Stimulated activated CD8-positive, alpha-beta memory T cell treated with anti-CD3 and anti-CD28 coated beads, Interleukin-15, amount 100 ng/mL, for 48 hours (primary cell): Measurements from ENCODE around the gene CELF1.

ENCODE experiments used
- DNase-seq, 2 donors: peaks; one replicate each; pipeline ENCODE4 v3.0.0-alpha.2; 2020; ENCODE audit warnings: low read depth in 2 of 2

CELF1 gene

DNA sequence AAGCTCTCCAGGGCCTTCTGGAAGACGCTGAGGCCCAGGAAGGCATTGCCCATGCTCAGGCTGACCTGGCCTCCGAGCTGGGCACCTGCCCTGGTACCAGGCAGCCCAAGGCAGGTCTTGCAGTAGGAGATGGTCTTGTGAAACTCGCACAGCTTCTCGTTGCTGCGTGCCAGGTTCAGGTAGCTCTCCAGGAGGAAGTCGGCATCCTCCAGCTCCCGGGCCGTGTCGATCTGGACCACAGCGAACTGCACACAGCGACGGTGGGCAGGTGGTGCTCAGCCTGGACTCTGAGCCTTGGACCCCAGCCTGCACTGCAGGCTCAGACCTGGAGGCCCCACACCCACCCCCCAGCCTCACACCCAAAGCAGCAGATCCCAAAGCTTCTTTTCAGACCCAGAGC is 105.0 kb downstream of the CELF1 start:
- DNase-seq: no peak

DNA sequence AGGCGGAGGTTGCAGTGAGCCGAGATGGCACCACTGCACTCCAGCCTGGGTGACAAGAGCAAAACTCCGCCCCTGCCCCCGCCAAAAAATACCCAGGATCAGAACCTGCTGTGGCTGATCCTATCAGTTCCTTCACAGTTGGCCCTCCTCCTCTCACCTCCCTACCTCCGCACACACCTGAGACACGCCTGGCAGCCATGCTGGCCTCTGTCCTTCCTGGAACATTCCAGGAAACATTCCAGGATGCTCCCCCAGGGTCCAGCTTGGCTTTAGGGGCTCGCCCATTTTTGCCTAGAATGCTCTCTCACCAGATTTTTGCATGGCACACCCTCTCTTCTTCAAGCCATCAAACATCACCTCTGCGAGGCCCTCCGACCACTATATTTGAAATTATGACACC is 106.1 kb downstream of the CELF1 start:
- no peak for DNase-seq

DNA sequence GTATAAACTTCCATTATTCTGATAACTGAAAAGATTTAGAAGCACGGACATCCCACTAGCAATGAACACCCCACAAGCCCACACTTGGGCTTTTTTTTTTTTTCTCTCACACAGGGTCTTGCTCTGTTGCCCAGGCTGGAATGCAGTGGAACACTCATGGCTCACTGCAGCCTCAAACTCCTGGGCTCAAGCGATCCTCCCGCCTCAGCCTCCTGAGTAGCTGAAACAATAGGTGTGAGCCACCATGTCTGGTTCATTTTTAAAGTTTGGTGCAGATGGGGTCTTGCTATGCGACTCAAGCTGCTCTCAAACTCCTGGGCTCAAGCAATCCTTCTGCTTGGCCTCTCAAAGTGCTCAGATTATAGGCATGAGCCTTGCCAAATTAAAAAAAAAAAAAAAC is 107.1 kb downstream of the CELF1 start:
- DNase-seq: no peak

DNA sequence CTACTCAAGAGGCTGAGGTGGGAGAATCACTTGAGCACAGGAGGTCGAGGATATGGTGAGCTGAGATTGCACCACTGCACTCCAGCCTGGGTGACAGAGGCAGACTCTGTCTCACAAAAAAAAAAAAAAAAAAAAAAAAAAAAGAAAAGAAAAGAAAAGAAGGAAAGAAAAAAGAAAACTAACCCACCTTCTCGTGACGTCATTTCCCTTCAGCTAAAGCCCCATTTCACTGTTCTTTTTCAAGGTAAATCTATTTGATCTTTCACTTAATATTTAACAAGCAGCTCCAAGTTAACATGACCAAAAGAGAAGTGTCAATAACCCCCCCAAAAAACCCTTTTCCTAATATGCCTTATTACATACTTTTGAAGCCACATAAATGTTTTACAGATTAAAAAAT is 109.1 kb downstream of the CELF1 start:
- no peak for DNase-seq

DNA sequence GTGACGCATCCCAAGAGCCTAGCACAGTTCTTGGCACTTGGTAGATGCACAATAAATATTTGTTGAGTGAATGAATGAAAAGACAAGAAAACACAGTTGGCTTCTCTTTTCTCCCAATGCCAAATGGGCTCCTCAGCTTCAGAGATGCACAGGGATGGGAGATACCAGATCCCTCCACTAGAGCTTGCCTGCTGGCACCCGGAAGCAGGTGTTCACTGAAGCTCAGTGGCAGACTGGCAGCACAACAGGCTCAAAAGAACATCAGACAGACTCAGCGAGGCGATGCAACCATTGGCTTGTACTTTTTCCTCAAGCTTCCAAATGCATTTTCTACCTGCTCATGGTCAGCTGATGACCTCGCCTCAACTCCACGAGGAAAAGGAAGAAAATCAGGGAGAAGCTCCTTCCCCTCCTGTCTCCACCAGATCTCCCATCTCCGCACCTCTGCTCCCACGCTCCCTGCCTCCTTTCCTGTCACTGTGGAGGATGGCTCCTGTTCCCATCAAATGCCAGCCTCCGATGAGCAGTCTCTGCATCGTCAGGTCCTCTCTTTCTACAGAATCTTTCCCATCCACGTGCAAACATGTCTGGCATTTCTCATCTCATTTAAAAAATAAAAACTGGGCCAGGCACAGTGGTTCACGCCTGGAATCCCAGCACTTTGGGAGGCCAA is 109.8 kb downstream of the CELF1 start:
- no peak for DNase-seq

DNA sequence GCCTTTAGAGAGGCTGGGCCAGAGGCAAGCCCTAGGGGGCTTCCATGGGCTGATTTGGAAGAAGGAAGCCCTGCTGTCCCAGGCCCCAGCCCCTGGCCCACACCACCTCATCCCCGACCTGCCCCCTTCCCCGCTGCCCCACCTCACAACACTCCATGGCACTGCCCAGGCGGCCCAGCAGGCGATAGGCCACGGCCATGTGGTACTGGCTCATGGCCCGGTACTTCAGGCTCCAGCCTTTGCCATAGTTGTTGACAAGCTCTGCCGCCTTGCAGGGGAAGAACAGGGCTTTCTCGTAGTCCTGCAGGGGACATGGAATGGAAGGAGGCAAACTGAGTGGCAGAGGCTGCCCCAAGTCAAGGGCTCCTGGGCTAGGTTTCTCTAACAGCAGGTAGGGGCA is 110.4 kb downstream of the CELF1 start:
- DNase-seq: no peak

DNA sequence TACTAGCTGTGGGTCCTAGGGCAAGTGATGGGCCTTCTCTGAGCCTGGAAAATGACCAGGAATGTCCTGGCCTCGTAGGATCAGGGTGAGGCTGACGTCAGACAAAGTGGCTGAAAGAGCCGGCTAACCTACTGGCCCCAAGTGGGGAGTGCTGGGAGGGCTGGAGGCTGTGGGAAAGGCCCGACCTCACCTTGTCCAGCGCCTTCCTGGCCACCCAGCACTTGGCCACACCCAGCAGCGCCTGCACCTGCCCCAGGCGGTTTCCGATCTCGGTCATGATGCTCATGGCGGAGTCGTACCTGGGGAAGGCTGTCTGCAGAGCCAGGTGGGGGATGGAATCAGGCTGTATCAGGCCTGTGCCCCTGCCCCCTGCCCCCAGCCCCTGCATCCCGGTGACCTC is 111.5 kb downstream of the CELF1 start:
- no peak for DNase-seq

DNA sequence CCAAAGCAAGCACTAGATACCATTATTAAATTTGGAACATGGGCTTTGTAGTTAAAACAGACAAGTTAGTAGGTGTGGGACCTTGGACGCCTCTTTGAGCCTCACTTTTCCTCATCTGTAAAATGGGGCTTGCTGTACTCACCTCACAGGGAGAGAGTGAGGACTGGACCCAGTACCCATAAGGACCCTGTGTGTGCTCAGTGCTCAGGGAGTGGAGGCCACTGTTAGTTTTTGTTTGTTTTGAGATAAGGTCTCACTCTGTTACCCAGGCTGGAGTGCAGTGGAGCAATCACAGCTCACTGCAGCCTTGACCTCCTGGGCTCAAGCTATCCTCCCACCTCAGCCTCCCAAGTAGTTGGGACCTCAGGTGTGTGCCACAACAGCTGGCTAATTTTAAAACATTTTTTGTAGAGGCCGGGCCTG is 112.9 kb downstream of the CELF1 start:
- DNase-seq: no peak

DNA sequence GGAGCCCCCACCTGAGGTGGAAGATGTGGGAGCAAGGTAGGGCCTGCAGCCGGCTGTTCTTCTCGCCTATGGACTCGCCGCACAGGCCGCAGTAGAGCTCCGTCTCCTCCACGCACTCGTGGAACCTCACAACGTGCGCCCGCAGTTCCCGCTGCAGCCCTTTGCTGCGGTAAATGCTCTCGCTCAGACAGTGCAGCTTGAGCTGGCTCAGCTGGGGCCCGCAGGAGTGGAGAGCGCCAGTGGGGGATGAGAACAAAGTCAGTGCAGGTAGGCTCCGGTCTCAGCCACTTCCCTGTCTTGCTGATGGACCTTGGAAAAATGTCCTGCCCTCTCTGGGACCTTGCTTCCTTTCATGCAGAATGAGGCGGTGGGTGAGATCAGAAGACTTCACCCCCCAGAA is 114.2 kb downstream of the CELF1 start:
- no peak for DNase-seq

DNA sequence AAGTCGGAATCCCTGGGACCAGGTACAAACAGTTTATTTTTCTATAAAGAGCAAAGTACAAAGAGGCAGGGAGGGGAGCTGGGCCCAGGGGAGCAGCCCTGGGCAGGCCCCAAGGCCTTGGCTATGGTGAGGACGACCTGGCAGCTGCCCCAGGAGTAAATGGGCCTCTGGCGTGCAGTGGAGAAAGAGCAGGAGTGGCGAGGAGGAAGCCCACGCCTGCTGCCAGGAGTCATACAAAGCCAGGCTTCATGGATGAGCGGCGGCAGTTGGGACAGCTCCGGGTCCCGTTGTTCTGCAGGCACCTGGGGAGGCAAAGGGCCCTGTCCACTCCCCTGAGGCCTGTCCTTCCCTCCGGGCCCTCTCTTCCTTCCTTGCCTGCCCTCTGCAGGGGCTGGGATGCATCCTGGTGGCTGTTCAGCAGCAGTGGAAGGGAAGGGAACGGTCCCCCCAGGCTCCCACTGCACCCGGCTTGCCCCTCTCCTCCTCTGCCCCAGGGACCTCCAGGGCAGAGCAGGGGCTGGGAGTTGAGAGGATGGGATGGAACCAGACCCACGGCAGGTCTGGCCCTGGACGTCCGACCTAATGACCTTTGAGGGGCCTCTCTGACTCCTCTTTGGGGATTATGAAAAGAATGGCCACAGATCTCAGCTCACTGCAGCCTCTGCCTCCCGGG is 115.0 kb downstream of the CELF1 start:
- DNase-seq: no peak

DNA sequence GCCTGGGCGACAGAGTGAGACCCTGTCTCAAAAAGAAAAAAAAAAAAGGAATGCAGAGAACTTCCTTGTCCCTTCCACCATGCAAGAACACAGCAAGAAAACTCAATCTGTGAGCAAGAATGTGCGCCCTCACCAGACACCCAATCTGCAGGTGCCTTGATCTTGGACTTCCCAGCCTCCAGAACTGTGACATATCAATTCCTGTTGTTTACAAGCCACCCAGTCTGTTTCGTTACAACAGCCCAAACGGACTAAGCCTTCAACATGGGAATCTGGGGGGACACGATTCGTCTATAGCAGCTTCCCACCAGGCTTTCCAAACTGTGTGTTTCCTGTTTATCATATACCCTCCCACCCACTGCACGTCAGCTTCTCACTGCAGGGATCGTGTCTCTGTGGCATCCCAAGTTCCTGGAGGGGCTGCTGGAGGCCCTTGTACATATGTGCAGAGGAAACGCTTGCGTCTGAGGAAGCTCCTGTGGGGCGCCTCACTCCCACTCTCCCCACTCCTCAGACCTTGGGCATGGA is 115.7 kb downstream of the CELF1 start:
- no peak for DNase-seq

DNA sequence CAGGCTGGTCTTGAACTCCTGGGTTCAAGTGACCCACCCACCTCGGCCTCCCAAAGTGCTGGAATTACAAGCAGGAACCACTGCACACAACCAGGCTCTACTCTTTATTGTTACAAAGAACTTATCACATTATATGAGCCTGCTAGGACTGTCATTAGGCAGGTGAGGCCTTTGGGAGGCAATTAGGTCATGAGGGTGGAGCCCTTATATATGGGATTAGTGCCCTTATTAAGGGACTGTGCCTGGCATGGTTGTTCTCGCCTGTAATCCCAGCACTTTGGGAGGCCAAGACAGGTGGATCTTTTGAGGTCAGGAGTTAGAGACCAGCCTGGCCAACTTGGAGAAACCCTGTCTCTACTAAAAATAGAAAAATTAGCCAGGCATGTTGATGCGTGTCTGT is 116.2 kb downstream of the CELF1 start:
- no peak for DNase-seq

DNA sequence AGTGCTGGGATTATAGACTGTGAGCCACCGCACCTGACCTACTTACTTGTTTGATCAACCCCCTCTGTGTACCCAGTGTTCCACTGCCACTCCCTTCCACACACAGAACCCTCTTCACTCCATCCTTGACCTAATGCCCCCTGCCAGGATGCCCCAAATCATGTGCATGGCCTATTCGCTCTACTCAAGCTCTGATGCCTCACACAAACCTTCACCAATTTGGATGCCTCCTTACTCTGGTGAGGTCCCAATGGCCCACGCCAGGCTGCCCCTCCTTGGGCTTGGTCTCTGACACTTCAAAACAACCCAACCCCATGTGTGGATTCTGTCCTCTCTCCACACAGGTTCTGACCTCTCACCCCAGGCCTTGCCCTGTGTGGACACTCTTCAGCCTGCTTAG is 117.2 kb downstream of the CELF1 start:
- DNase-seq: no peak

DNA sequence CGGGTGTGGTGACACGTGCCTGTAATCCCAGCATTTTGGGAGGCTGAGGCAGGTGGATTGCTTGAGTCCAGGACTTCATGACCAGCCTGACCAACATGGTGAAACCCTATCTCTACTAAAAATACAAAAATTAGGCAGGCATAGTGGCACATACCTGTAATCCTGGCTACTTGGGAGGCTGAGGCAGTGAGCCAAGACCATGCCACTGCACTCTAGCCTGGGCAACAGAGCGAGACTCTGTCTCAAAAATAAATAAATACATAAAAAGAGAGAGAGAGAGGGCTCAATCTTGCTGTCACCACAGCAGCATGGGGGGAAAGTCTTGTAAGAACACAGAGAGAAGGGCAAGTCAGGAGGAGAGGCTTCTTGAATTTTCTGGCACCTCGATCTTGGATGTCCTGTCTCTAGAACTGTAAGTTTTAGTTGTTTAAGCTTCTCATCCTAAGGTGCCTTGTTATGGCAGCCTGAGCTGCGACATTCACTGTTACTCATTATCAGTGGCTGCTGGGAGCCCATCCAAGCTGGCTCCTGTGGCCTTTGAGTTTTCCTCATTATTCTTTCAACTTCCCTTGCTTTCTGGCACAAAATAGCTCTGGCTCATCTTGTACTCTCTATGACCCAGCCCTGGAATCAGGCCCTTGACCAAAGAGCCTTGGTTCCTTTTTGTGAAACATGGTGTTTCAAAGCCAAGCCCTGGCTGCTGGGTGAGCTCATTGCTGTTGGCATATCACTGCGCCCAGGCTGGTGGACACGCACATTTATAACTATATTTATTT is 118.7 kb downstream of the CELF1 start:
- no peak for DNase-seq

DNA sequence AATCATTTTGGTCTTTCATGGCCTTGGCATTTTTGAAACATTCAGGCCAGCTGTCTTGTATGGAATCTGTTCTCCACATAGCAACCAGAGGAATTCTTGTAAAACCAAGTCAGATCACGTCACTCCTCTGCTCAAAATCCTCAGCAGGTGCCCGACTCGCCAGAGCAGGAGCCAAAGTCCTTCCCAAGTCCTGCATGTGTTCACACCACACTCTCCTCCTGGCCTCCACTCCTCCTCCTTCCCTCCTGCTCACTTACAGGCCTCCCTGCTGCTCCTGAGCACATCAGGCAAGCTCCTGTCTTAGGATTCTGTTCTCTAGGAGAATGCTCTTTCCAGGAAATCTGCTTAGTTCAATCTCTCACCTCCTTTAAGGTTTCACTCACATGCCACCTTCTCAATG is 119.8 kb downstream of the CELF1 start:
- no peak for DNase-seq

DNA sequence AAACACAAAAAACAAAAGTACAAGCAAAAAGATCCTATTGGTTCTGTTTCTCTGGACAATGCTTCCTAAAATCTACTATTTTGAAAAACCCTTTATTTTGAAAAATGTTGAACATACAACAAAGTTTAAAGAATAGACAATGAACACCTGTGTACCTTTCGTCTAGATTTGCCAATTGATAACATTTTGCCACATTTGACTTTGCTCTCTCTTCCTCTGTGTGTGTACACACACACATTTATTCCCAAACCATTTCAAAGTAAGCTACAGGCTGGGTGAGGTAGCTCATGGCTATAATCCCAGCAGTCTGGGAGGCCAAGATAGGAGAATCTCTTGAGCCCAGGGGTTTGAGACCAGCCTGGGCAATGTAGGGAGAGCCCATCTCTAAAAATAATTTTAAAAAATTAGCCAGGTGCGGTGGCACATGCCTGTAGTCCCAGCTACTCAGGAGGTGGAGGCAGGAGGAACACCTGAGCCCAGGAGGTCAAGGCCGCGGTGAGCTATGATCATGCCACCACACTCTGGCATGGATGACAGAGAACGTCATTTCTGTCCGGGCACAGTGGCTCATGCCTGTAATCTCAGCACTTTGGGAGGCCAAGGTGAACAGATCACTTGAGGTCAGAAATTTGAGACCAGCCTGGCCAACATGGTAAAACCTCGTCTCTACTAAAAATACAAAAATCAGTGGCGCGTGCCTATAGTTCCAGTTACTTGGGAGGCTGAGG is 121.4 kb downstream of the CELF1 start:
- no peak for DNase-seq

DNA sequence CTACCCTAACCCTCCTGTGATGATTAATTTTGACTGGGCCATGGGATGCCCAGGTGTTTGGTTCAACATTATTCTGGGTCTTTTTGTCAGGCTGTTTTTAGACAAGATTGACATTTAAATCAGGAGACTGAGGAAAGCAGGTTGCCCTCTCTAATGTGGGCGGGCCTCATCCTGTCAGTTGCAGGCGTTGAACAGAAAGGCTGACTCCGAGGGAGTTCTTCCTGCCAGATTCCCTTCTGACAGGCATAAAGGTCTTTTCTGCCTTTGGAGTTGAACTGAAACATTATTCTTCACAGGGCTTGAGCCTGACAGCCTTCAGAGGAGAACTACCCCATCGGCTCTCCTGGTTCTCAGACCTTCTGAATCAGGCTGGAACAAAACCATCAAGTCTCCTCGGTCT is 122.4 kb downstream of the CELF1 start:
- no peak for DNase-seq

DNA sequence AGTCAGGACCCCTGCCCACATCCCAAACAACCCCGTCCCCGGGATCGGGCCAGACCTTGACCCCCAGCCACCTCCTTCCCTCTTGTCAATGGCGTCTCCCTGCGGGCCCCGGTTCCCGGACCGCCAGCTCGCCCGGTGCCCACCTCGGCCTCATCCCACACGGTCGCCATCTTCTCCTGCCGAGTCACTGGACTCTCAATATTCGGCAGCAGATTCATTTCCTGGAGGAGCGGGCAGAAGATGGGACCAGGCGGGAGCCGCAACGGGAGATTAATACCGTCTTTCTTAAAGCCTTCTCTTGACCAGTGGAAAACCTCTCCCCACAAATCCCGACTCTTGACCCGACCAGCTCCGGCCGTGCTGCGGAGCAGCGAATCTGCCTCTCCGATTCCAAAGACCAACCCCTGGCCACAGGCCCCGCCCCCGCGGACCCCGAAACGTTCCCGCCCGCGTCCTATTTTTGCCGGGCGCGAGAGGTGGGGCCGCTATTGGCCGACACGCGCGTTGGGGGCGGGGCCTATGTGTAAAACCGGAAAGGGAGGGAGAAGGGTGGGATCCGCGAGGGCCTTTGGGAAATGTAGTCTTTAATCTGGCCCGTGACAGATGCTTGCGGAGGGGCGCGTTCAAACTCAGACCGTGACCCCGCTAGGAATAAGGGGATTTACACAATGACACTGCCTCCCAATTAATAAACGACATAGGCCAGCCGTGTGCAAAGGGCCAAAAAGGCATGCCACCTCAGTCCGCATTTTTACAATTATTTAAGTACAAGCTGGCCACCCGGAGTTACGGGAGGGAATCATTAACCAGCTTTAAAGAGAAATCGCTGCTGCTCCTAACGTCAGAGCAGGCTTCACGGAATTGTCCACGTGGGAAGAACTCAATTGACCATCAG is 126.6 kb downstream of the CELF1 start, which contains the start of gene PSMC3:
TSS of gene PSMC3 (minus strand) at position 378 of the 895 bp plus-strand sequence. CDS start at position 218, 160 bp downstream.
- DNase-seq: peak; percentile 97 to 98

DNA sequence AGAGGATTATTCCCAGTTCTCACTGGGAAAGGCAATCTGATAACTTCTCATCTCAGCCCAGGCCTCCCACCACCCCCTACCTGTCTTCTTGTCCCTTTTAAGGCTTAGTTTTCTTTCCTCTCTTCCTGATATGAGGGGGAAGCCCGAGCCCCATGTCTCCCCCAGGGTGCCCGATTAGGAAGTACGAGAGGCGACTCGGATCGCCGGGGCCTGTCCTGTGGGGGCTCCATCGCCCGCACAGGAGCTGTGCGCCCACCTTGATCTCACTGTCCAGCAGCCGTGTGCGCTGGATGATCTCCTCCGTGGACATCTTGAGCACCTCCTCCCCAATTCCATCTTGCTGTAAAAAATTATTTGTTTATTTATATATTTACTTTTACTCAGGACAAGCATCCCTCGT is 127.3 kb downstream of the CELF1 start:
- no peak for DNase-seq

DNA sequence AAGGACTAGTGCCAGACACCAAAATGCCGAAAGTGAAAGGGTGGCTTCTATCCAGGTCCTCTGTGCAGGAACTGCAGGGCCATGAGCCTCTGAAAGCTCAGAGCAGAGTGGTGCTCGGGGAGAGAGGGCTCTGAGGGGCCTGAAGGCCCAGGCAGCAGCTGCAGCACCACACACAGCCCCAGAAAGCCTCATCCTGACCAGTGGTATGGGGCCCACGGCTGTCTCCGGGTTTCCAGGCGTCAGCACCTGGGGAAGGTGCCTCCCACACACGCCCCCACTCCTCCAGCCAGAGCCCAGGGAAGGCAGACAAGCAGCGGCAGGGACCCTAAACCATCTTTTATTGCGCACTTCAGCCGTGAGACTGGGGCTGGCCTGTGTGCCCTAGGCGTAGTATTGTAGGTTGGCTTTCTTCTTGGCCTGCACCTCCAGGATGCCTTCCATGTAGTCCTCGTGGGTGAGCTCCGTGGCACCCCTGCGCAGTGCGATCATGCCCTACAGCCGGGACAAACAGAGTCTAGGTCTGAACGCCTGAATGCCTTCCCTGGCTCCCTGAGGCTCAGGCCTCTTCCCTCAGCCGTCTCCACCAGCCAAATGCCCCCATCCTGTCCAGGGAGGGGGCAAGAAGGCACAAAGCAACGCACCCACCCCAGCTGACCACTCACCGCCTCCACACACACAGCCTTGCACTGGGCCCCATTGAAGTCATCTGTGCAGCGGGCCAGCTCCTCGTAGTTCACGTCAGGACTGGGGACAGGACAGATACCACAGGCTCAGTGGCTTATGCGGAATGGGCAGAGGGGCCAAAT is 134.3 kb downstream of the CELF1 start:
- no peak for DNase-seq
